ENCODE measurements around the gene ZIC5. TPM values are rescaled to one million over a fixed set of nuclear protein-coding genes. Genes with fewer than 3 reads are reported as not detected.

ZIC5 gene
- total RNA-seq, 2 donors from 2014 or later: 0.09 to 0.45 TPM

- intact Hi-C loops (cut with DNase I): no loop called here
- Histone ChIP-seq H3K27me3 (replicated peaks; ENCODE audit: insufficient read depth) (peaks cover 57% of the 10 kb centered on the region), H3K36me3 (no peaks in the 10 kb centered on the region), H3K9me3 (no peaks in the 10 kb centered on the region), H3K4me1 (replicated peaks) (peaks cover 11% of the 10 kb centered on the region), H3K27ac (no peak overlapping the region), H3K4me3 (peak overlapping the region; percentile 22 to 45)
- DNase-seq (ENCODE audit: low spot score): no peak
- no peak for TF ChIP-seq POLR2A (IDR thresholded peaks at IDR 0.05)
- no peak for TF ChIP-seq POLR2AphosphoS5 (IDR thresholded peaks at IDR 0.05)
- no peak for TF ChIP-seq CTCF (IDR thresholded peaks at IDR 0.05)
- WGBS: 3% methylated on average over 51 of the region's 110 CpGs
Observed at GRCh38 chr13:99980824-99981734, 9.5 kb upstream of the ZIC5 start.

GRCh38 chr13:99980201-99980823 is 8.7 kb upstream of the ZIC5 start:
- H3K9me3 ChIP-seq: no peaks in the 10 kb centered on the region
- WGBS: 4% methylated on average over 24 of the region's 76 CpGs
- H3K27ac ChIP-seq: no peak overlapping the region
- peaks cover 11% of the 10 kb centered on the region for H3K4me1 ChIP-seq (replicated peaks)
- no peaks in the 10 kb centered on the region for H3K36me3 ChIP-seq
- H3K4me3 ChIP-seq: peak overlapping the region; percentile 22 to 45
- peak; percentile 32 for DNase-seq (ENCODE audit: low spot score)
- peaks cover 61% of the 10 kb centered on the region for H3K27me3 ChIP-seq (replicated peaks; ENCODE audit: insufficient read depth)
- intact Hi-C loops (cut with DNase I): no loop called here
- TF ChIP-seq CTCF (IDR thresholded peaks at IDR 0.05): no peak
- no peak for TF ChIP-seq POLR2AphosphoS5 (IDR thresholded peaks at IDR 0.05)
- TF ChIP-seq POLR2A (IDR thresholded peaks at IDR 0.05): no peak

- intact Hi-C loops (cut with DNase I): no loop called here
- no peak for DNase-seq (ENCODE audit: low spot score)
- H3K9me3 ChIP-seq: no peaks in the 10 kb centered on the region
- peaks cover 62% of the 10 kb centered on the region for H3K27me3 ChIP-seq (replicated peaks; ENCODE audit: insufficient read depth)
- 3% methylated on average over 54 of the region's 59 CpGs for WGBS
- peaks cover 11% of the 10 kb centered on the region for H3K4me1 ChIP-seq (replicated peaks)
- peak overlapping the region in 1 of 2 donors; percentile 45 for H3K4me3 ChIP-seq
- TF ChIP-seq CTCF (IDR thresholded peaks at IDR 0.05) (no peak), POLR2A (IDR thresholded peaks at IDR 0.05) (no peak)
- H3K36me3 ChIP-seq: no peaks in the 10 kb centered on the region
- H3K27ac ChIP-seq: no peak overlapping the region
Observed at GRCh38 chr13:99979453-99980200, 8.1 kb upstream of the ZIC5 start.

- peaks cover 11% of the 10 kb centered on the region for H3K4me1 ChIP-seq (replicated peaks)
- WGBS: 6% methylated on average over 18 of the region's 18 CpGs
- DNase-seq (ENCODE audit: low spot score): no peak
- intact Hi-C loops (cut with DNase I): no loop called here
- H3K36me3 ChIP-seq: no peaks in the 10 kb centered on the region
- H3K9me3 ChIP-seq: no peaks in the 10 kb centered on the region
- no peak overlapping the region for H3K27ac ChIP-seq
- no peak for TF ChIP-seq POLR2A (IDR thresholded peaks at IDR 0.05)
- no peak for TF ChIP-seq CTCF (IDR thresholded peaks at IDR 0.05)
- TF ChIP-seq POLR2AphosphoS5 (IDR thresholded peaks at IDR 0.05): no peak
- H3K27me3 ChIP-seq (replicated peaks; ENCODE audit: insufficient read depth): peaks cover 62% of the 10 kb centered on the region
- no peak overlapping the region for H3K4me3 ChIP-seq
Observed at GRCh38 chr13:99978799-99979452, 7.4 kb upstream of the ZIC5 start.

Data from prostate gland (tissue), 2 donors.